WTC11 (cell line): ENCODE measurements around the gene C16orf46.

Experiments
- CREB1 ChIP-seq: sonication (generic); formaldehyde crosslinking; IDR thresholded peaks from 2 replicates; pipeline ENCODE4 v1.8.0; 2023; ENCODE audit warnings: mild to moderate bottlenecking, missing genetic modification reagents
- ELF4 ChIP-seq: sonication (generic); formaldehyde crosslinking; IDR thresholded peaks from 2 replicates; pipeline ENCODE4 v1.8.1; 2022; ENCODE audit warnings: low read depth, mild to moderate bottlenecking, moderate library complexity, missing genetic modification reagents
- ESRRA ChIP-seq: sonication (generic); formaldehyde crosslinking; IDR thresholded peaks from 2 replicates; pipeline ENCODE4 v1.8.1; 2022; ENCODE audit warnings: mild to moderate bottlenecking, missing genetic modification reagents, borderline replicate concordance
- GABPB1 ChIP-seq: sonication (generic); formaldehyde crosslinking; IDR thresholded peaks from 2 replicates; pipeline ENCODE4 v1.8.1; 2023; ENCODE audit warnings: mild to moderate bottlenecking, missing genetic modification reagents
- RELA ChIP-seq: sonication (generic); formaldehyde crosslinking; IDR thresholded peaks from 2 replicates; pipeline ENCODE4 v1.8.1; 2022; ENCODE audit warnings: missing genetic modification reagents, mild to moderate bottlenecking, borderline replicate concordance
- SP1 ChIP-seq: sonication (generic); formaldehyde crosslinking; conservative IDR thresholded peaks from 2 replicates; pipeline ENCODE4 v1.8.1; 2022; ENCODE audit warnings: missing genetic modification reagents
- TF ChIP-seq, protein P1 (sequence below): fragments of 200-600 bp; IDR thresholded peaks from 2 replicates; pipeline ENCODE4 v1.8.0; 2022; ENCODE audit warnings: antibody characterized with exemption
- TF ChIP-seq, protein P2 (sequence below): sonication (generic); formaldehyde crosslinking; IDR thresholded peaks from 2 replicates; pipeline ENCODE4 v1.8.0; 2022; ENCODE audit warnings: mild to moderate bottlenecking, missing genetic modification reagents
- TF ChIP-seq, protein P3 (sequence below): sonication (generic); formaldehyde crosslinking; IDR thresholded peaks from 2 replicates; pipeline ENCODE4 v1.8.1; 2023; ENCODE audit warnings: mild to moderate bottlenecking, missing genetic modification reagents, moderate library complexity
- TF ChIP-seq, protein P4 (sequence below): sonication (generic); formaldehyde crosslinking; conservative IDR thresholded peaks from 2 replicates; pipeline ENCODE4 v1.8.1; 2023; ENCODE audit warnings: mild to moderate bottlenecking, low read depth, missing genetic modification reagents, moderate library complexity

DNA sequence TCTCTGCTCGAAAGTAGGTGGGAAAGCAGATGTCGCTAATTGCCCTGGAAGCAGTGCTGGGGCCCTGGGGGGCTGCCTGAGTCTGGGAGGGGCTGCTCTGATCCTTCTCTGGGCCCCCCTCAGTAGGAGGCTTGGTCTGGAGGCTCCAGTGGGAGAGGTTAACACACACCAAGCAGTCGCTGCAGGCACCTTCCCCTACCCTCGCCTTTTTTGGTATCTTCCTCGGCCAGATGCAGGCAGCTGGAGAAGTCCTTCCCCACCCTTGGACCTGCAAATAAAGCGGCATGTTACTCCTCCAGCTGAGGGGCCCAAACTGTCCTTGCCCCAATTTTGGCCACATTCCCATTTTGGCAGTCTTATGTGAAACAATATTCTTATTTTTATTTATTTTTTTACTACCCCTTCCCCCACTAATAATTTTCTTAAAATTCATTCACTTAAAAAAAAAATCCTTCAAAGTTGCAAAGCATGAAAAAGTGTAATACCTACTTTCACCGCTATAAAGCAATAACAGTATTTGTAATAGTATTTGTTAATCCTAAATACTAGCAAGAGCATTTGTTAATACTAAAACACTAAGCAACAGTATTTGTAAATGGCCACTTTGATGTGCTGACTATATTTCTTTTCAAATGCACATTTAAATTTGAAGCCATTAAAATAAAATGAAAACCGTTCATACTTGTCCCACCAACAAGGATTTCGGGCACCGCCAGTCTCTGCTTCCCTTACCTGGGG is 15.0 kb downstream of the C16orf46 start:
- TF ChIP-seq, protein P1, sequence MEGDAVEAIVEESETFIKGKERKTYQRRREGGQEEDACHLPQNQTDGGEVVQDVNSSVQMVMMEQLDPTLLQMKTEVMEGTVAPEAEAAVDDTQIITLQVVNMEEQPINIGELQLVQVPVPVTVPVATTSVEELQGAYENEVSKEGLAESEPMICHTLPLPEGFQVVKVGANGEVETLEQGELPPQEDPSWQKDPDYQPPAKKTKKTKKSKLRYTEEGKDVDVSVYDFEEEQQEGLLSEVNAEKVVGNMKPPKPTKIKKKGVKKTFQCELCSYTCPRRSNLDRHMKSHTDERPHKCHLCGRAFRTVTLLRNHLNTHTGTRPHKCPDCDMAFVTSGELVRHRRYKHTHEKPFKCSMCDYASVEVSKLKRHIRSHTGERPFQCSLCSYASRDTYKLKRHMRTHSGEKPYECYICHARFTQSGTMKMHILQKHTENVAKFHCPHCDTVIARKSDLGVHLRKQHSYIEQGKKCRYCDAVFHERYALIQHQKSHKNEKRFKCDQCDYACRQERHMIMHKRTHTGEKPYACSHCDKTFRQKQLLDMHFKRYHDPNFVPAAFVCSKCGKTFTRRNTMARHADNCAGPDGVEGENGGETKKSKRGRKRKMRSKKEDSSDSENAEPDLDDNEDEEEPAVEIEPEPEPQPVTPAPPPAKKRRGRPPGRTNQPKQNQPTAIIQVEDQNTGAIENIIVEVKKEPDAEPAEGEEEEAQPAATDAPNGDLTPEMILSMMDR: no peak
- TF ChIP-seq, protein P2, sequence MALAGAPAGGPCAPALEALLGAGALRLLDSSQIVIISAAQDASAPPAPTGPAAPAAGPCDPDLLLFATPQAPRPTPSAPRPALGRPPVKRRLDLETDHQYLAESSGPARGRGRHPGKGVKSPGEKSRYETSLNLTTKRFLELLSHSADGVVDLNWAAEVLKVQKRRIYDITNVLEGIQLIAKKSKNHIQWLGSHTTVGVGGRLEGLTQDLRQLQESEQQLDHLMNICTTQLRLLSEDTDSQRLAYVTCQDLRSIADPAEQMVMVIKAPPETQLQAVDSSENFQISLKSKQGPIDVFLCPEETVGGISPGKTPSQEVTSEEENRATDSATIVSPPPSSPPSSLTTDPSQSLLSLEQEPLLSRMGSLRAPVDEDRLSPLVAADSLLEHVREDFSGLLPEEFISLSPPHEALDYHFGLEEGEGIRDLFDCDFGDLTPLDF (CRISPR knock-in tag): no peak
- TF ChIP-seq, protein P3, sequence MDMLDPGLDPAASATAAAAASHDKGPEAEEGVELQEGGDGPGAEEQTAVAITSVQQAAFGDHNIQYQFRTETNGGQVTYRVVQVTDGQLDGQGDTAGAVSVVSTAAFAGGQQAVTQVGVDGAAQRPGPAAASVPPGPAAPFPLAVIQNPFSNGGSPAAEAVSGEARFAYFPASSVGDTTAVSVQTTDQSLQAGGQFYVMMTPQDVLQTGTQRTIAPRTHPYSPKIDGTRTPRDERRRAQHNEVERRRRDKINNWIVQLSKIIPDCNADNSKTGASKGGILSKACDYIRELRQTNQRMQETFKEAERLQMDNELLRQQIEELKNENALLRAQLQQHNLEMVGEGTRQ: no peak
- TF ChIP-seq RELA (CRISPR knock-in tag): no peak
- TF ChIP-seq CREB1 (CRISPR knock-in tag): no peak
- TF ChIP-seq SP1: no peak
- no peak for TF ChIP-seq GABPB1 (CRISPR knock-in tag)
- no peak for TF ChIP-seq ESRRA (CRISPR knock-in tag)
- TF ChIP-seq ELF4 (CRISPR knock-in tag): no peak
- TF ChIP-seq, protein P4, sequence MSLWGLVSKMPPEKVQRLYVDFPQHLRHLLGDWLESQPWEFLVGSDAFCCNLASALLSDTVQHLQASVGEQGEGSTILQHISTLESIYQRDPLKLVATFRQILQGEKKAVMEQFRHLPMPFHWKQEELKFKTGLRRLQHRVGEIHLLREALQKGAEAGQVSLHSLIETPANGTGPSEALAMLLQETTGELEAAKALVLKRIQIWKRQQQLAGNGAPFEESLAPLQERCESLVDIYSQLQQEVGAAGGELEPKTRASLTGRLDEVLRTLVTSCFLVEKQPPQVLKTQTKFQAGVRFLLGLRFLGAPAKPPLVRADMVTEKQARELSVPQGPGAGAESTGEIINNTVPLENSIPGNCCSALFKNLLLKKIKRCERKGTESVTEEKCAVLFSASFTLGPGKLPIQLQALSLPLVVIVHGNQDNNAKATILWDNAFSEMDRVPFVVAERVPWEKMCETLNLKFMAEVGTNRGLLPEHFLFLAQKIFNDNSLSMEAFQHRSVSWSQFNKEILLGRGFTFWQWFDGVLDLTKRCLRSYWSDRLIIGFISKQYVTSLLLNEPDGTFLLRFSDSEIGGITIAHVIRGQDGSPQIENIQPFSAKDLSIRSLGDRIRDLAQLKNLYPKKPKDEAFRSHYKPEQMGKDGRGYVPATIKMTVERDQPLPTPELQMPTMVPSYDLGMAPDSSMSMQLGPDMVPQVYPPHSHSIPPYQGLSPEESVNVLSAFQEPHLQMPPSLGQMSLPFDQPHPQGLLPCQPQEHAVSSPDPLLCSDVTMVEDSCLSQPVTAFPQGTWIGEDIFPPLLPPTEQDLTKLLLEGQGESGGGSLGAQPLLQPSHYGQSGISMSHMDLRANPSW (CRISPR knock-in tag): no peak
